HAP-1 (cell line): Measurements from ENCODE around the gene BCL11A.
A peak's percentile ranks its signal among the peaks of the same experiment; 100 is the strongest.

Source experiments
- DNase-seq, 2 experiments: peaks; one replicate each; pipeline ENCODE4 v3.0.0-alpha.2; 2016 to 2020; ENCODE audit warnings: low spot score in 2 of 2
- H3K27me3 ChIP-seq: fragments of 250-450 bp; sonication (Bioruptor Pico); 2 replicates; pipeline ENCODE4 v1.5.1; 2020; ENCODE audit warnings: low read depth, mild to moderate bottlenecking, moderate library complexity
- H3K36me3 ChIP-seq: fragments of 250-450 bp; sonication (Bioruptor Pico); replicated peaks from 2 replicates; pipeline ENCODE4 v1.5.1; 2020; ENCODE audit warnings: mild to moderate bottlenecking
- H3K4me1 ChIP-seq: fragments of 250-450 bp; sonication (Bioruptor Pico); 2 replicates; pipeline ENCODE4 v1.5.1; 2020; ENCODE audit warnings: mild to moderate bottlenecking
- H3K4me3 ChIP-seq: fragments of 250-450 bp; sonication (Bioruptor Pico); 2 replicates; pipeline ENCODE4 v1.5.1; 2020; ENCODE audit warnings: mild to moderate bottlenecking, moderate library complexity
- H3K9me3 ChIP-seq: fragments of 250-450 bp; sonication (Bioruptor Pico); 2 replicates; pipeline ENCODE4 v1.5.1; 2020; ENCODE audit warnings: mild to moderate bottlenecking, moderate library complexity
- in situ Hi-C: fragments of 300-500 bp; cut with MboI; formaldehyde crosslinking; loops from 3 replicates; pipeline ENCODE4 v1.14.3; 2020; ENCODE audit warnings: low sequenced_read_pairs, inconsistent platforms, mixed read lengths

The BCL11A gene

GRCh38 chr2:60523963-60524362 lies 29.5 kb downstream of the BCL11A start:
- Histone ChIP-seq H3K36me3 (no peaks in the 10 kb centered on the region), H3K27me3 (no peaks in the 10 kb centered on the region), H3K4me3 (no peak overlapping the region), H3K4me1 (peaks cover 46% of the 10 kb centered on the region), H3K9me3 (no peaks in the 10 kb centered on the region)
- DNase-seq = no peak
- in situ Hi-C loops = no loop called here

- H3K4me1 ChIP-seq = peaks cover 46% of the 10 kb centered on the region
- no peak for DNase-seq
- in situ Hi-C loops = no loop called here
- no peaks in the 10 kb centered on the region; the same call in 1 of the 2 replicates for H3K36me3 ChIP-seq
- H3K9me3 ChIP-seq = no peaks in the 10 kb centered on the region
- H3K27me3 ChIP-seq = no peaks in the 10 kb centered on the region
- no peak overlapping the region for H3K4me3 ChIP-seq
Measured at GRCh38 chr2:60522462-60522861, 31.0 kb downstream of the BCL11A start.

GRCh38 chr2:60521626-60522025 lies 31.8 kb downstream of the BCL11A start:
- H3K27me3 ChIP-seq = no peaks in the 10 kb centered on the region
- no peaks in the 10 kb centered on the region for H3K9me3 ChIP-seq
- in situ Hi-C loops = no loop called here
- no peak overlapping the region for H3K4me3 ChIP-seq
- H3K4me1 ChIP-seq = peaks cover 41% of the 10 kb centered on the region
- no peak for DNase-seq
- no peaks in the 10 kb centered on the region; the same call in 1 of the 2 replicates for H3K36me3 ChIP-seq

GRCh38 chr2:60520917-60521539 lies 32.4 kb downstream of the BCL11A start:
- peaks cover 41% of the 10 kb centered on the region for H3K4me1 ChIP-seq
- DNase-seq = no peak
- no peaks in the 10 kb centered on the region for H3K9me3 ChIP-seq
- no peaks in the 10 kb centered on the region; the same call in 1 of the 2 replicates for H3K36me3 ChIP-seq
- H3K4me3 ChIP-seq = no peak overlapping the region
- H3K27me3 ChIP-seq = no peaks in the 10 kb centered on the region
- in situ Hi-C loops = no loop called here

- Histone ChIP-seq H3K4me3 (no peak overlapping the region), H3K27me3 (no peaks in the 10 kb centered on the region), H3K4me1 (peaks cover 46% of the 10 kb centered on the region), H3K36me3 (no peaks in the 10 kb centered on the region; the same call in 1 of the 2 replicates), H3K9me3 (no peaks in the 10 kb centered on the region)
- DNase-seq = peak in 1 of 2 experiments; percentile 78
- in situ Hi-C loops = no loop called here
Measured at GRCh38 chr2:60520151-60520876, 33.1 kb downstream of the BCL11A start.

- Histone ChIP-seq H3K36me3 (no peaks in the 10 kb centered on the region; the same call in 1 of the 2 replicates), H3K4me3 (no peak overlapping the region), H3K27me3 (no peaks in the 10 kb centered on the region), H3K4me1 (peaks cover 48% of the 10 kb centered on the region), H3K9me3 (no peaks in the 10 kb centered on the region)
- in situ Hi-C loops = no loop called here
- DNase-seq = peak in 1 of 2 experiments; percentile 48
Measured at GRCh38 chr2:60519231-60519863, 34.1 kb downstream of the BCL11A start.

GRCh38 chr2:60518567-60518966 lies 34.9 kb downstream of the BCL11A start:
- H3K4me1 ChIP-seq = peaks cover 41% of the 10 kb centered on the region
- H3K4me3 ChIP-seq = no peak overlapping the region
- H3K36me3 ChIP-seq = no peaks in the 10 kb centered on the region; the same call in 1 of the 2 replicates
- in situ Hi-C loops = no loop called here
- DNase-seq = no peak
- no peaks in the 10 kb centered on the region for H3K9me3 ChIP-seq
- no peaks in the 10 kb centered on the region for H3K27me3 ChIP-seq

GRCh38 chr2:60517446-60517845 lies 36.0 kb downstream of the BCL11A start:
- H3K9me3 ChIP-seq = no peaks in the 10 kb centered on the region
- no peaks in the 10 kb centered on the region; the same call in 1 of the 2 replicates for H3K36me3 ChIP-seq
- H3K27me3 ChIP-seq = no peaks in the 10 kb centered on the region
- in situ Hi-C loops = no loop called here
- H3K4me1 ChIP-seq = peaks cover 41% of the 10 kb centered on the region
- DNase-seq = no peak
- no peak overlapping the region for H3K4me3 ChIP-seq

GRCh38 chr2:60516826-60517225 lies 36.6 kb downstream of the BCL11A start:
- Histone ChIP-seq H3K4me3 (no peak overlapping the region), H3K36me3 (no peaks in the 10 kb centered on the region; the same call in 1 of the 2 replicates), H3K27me3 (no peaks in the 10 kb centered on the region), H3K9me3 (no peaks in the 10 kb centered on the region), H3K4me1 (peaks cover 41% of the 10 kb centered on the region)
- no peak for DNase-seq
- in situ Hi-C loops = no loop called here

GRCh38 chr2:60516383-60516811 lies 37.1 kb downstream of the BCL11A start:
- Histone ChIP-seq H3K27me3 (no peaks in the 10 kb centered on the region), H3K4me3 (no peak overlapping the region), H3K36me3 (no peaks in the 10 kb centered on the region; the same call in 1 of the 2 replicates), H3K4me1 (peaks cover 42% of the 10 kb centered on the region), H3K9me3 (no peaks in the 10 kb centered on the region)
- in situ Hi-C loops = no loop called here
- DNase-seq = no peak

- Histone ChIP-seq H3K27me3 (no peaks in the 10 kb centered on the region), H3K36me3 (no peaks in the 10 kb centered on the region; the same call in 1 of the 2 replicates), H3K9me3 (no peaks in the 10 kb centered on the region), H3K4me3 (no peak overlapping the region), H3K4me1 (peaks cover 44% of the 10 kb centered on the region)
- no peak for DNase-seq
- in situ Hi-C loops = no loop called here
Measured at GRCh38 chr2:60515721-60516226, 37.7 kb downstream of the BCL11A start.

- Histone ChIP-seq H3K36me3 (no peaks in the 10 kb centered on the region; the same call in 1 of the 2 replicates), H3K4me1 (peaks cover 37% of the 10 kb centered on the region)
- in situ Hi-C loops = no loop called here
Measured at GRCh38 chr2:60513996-60514395, 39.5 kb downstream of the BCL11A start.

GRCh38 chr2:60513191-60513590 lies 40.3 kb downstream of the BCL11A start:
- H3K27me3 ChIP-seq = no peaks in the 10 kb centered on the region
- in situ Hi-C loops = no loop called here
- no peaks in the 10 kb centered on the region for H3K9me3 ChIP-seq
- H3K4me3 ChIP-seq = no peak overlapping the region
- DNase-seq = no peak
- H3K4me1 ChIP-seq = peaks cover 45% of the 10 kb centered on the region
- H3K36me3 ChIP-seq = no peaks in the 10 kb centered on the region; the same call in 1 of the 2 replicates

More at GRCh38 chr2:60513996-60514395, 39.5 kb downstream of the BCL11A start:
- H3K9me3 ChIP-seq = no peaks in the 10 kb centered on the region
- no peak overlapping the region for H3K4me3 ChIP-seq
- H3K27me3 ChIP-seq = no peaks in the 10 kb centered on the region
- DNase-seq = no peak
